Muscle layer of duodenum (tissue), 2 donors: Measurements from ENCODE around the gene FARP1.

Source experiments
- H3K27ac ChIP-seq: one replicate; pipeline ENCODE4 v1.7.0; 2013; ENCODE audit warnings: mild to moderate bottlenecking, low read length
- H3K27me3 ChIP-seq: one replicate; pipeline ENCODE4 v1.7.0; 2013; ENCODE audit warnings: low read depth, mild to moderate bottlenecking, control low read depth, low read length
- H3K36me3 ChIP-seq, 2 donors: one replicate each; pipeline ENCODE4 v1.7.0; 2013; ENCODE audit warnings: low read length in 2 of 2, control low read depth in 1 of 2, mild to moderate bottlenecking in 1 of 2; ENCODE audit not compliant: insufficient read depth in 2 of 2, control insufficient read depth in 1 of 2
- H3K4me1 ChIP-seq, 2 donors: one replicate each; pipeline ENCODE4 v1.7.0; 2013; ENCODE audit warnings: low read length in 2 of 2, mild to moderate bottlenecking in 2 of 2, control low read depth in 1 of 2, moderate library complexity in 1 of 2; ENCODE audit not compliant: insufficient read depth in 2 of 2, control insufficient read depth in 1 of 2
- H3K4me3 ChIP-seq, 2 donors: one replicate each; pipeline ENCODE4 v1.7.0; 2013; ENCODE audit warnings: low read length in 2 of 2, low read depth in 1 of 2, mild to moderate bottlenecking in 1 of 2
- H3K9me3 ChIP-seq, 2 donors: one replicate each; pipeline ENCODE4 v1.7.0; 2013; ENCODE audit warnings: low read length in 2 of 2, control low read depth in 1 of 2, mild to moderate bottlenecking in 1 of 2; ENCODE audit not compliant: control insufficient read depth in 1 of 2
- donor health status: healthy.

The FARP1 gene

DNA sequence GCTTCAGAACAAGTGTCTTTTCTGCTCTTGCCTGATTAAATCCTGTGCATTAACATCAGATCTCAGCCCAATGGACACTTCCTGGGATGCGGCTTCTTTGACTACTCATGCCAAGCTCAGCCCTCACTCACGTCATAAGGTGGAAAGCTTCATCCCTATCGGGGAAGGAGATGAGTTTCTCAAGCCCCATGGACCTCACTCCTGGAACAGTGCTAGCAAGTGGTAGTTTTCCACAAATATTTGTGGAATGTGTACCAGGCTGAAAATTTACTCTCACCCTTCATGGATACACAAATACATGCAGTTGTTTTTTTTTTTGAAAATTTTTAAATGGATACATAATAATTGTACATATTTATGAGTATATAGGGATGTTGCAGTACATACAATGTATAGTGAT, 34.6 kb upstream of the FARP1 start:
- H3K27ac ChIP-seq, result no peak overlapping the region

DNA sequence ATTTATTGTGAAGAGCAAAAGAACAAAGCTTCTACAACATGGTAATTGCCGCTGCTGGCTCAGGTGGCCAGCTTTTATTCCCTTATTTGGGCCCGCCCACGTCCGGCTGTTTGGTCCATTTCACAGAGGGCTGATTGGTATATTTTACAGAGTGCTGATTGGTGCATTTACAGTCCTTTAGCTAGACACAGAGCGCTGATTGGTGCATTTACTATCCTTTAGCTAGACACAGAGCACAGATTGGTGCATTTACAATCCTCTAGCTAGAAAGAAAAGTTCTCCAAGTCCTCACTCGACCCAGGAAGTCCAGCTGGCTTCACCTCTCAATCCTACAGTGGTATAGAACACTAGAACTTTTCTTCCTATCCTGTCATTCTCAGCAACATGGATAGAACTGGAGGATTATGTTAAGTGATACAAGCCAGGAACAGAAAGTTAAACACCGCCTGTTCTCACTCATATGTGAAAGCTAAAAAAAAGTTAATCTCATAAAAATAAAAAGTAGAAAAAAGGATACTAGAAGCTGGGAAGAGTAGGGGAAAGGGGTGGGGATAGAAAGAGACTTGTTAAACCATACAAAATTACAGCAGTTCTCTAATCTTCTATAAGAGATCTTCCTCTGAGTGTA, 33.6 kb upstream of the FARP1 start:
- H3K27ac ChIP-seq, result no peak overlapping the region
- H3K4me1 ChIP-seq, result no peaks in the 10 kb centered on the region
- no peak overlapping the region for H3K4me3 ChIP-seq
- no peaks in the 10 kb centered on the region for H3K36me3 ChIP-seq
- H3K27me3 ChIP-seq, result no peaks in the 10 kb centered on the region
- no peaks in the 10 kb centered on the region for H3K9me3 ChIP-seq

More for the DNA sequence above, 34.6 kb upstream of the FARP1 start:
- no peaks in the 10 kb centered on the region for H3K9me3 ChIP-seq
- H3K36me3 ChIP-seq, result no peaks in the 10 kb centered on the region
- H3K4me3 ChIP-seq, result no peak overlapping the region
- H3K27me3 ChIP-seq, result no peaks in the 10 kb centered on the region
- no peaks in the 10 kb centered on the region for H3K4me1 ChIP-seq

DNA sequence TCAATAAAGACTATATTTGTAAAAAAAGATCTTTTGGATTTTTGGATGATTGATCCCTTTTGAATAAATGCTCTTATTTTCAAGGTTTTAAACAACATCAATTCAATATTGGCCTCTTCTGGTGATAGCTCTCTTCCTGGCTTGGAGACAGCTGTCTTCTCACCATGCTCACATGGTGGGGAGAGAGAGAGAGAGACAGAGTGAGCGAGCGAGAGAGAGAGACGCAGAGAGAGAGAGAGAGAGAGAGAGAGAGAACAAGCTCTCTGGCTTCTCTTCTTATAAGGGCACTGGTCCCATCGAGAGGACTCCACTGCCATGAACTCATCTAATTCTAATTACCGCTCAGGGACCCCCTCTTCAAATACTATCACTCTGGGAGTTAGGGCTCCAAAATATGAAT, 32.1 kb upstream of the FARP1 start:
- Histone ChIP-seq H3K9me3 (no peaks in the 10 kb centered on the region), H3K36me3 (no peaks in the 10 kb centered on the region), H3K4me1 (no peaks in the 10 kb centered on the region)

DNA sequence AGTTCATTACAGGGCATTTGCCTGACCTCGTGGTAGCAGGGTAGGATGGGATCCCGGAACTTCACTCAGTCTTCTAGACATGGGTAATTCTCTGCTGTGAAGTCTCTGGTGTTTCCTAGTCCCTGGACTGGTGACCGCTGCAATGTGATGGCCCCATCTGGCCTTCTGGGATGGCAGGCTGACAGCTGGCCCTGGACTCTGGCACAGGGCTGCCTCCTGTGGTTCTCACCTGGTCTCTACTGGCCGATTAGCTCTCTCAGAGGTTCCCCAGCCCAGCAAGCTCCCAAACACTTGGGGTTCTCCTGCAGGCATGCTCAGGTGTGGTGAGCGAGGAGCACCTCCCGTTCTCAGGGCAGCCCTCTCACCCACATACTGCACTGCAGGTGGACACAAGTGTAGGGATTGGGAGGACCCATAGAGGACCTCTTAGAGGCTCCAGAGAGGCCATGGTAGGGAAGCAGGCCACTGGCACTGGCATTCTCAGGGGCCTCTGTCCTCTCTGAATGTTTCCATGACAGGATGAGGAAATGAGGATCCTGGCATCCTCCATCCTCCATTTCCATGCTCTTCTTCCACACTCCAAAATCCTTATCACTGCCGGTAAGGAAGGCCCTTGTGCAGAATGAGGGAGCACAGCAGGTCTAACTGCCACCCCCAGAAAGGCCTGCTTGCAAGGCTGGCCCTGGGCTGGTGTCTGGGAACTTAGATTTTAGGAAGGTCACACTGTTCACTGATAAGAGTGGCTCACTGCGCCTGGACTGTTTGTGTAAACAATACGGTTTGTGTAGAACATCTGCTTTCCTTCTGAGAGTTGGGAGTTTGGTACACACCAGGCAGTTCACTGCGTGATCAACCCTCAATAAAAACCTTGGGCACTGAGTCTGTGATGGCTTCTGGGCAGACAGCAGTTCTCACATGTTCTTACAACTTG, 31.5 kb upstream of the FARP1 start:
- no peak overlapping the region for H3K4me3 ChIP-seq
- H3K4me1 ChIP-seq, result no peaks in the 10 kb centered on the region
- H3K27ac ChIP-seq, result no peak overlapping the region
- H3K27me3 ChIP-seq, result no peaks in the 10 kb centered on the region
- no peaks in the 10 kb centered on the region for H3K9me3 ChIP-seq
- H3K36me3 ChIP-seq, result no peaks in the 10 kb centered on the region

More for the DNA sequence above, 32.1 kb upstream of the FARP1 start:
- H3K27me3 ChIP-seq, result no peaks in the 10 kb centered on the region
- H3K4me3 ChIP-seq, result no peak overlapping the region
- no peak overlapping the region for H3K27ac ChIP-seq

DNA sequence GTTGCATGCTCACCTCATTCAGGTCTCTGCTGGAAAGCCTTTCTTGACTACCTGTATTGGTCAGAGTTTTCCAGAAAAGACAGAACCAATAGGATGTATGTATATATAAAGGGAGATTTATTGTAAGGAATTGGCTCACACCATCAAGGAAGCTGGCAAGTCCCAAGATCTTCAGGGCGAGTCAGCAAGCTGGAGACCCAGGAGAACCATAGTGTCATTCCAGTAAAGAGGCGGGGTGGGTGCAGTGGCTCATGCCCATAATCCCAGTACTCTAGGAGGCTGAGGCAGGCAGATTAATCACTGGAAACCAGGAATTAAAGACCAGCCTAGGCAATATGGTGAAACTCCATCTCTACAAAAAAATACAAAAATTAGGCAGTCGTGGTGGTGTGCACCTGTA, 30.4 kb upstream of the FARP1 start:
- H3K27me3 ChIP-seq, result no peaks in the 10 kb centered on the region
- H3K27ac ChIP-seq, result no peak overlapping the region
- H3K4me3 ChIP-seq, result no peak overlapping the region
- no peaks in the 10 kb centered on the region for H3K4me1 ChIP-seq
- H3K9me3 ChIP-seq, result no peaks in the 10 kb centered on the region
- no peaks in the 10 kb centered on the region for H3K36me3 ChIP-seq

DNA sequence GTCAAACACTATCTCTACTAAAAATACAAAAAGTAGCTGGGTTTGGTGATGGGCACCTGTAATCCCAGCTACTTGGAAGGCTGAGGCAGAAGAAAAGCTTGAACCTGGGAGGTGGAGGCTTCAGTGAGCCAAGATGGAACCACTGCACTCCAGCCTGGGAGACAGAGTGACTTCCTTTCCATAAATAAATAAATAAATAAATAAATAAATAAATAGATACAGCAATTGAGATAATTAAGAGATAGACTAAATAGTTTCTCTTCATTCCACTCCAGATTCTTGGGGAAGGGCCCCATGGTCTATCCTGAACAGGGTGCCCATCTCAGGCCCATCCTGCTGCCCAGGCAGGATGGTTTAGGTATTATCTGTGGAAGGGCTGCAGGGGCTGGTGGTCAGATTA, 24.0 kb upstream of the FARP1 start:
- Histone ChIP-seq H3K36me3 (no peaks in the 10 kb centered on the region), H3K9me3 (peaks cover 0 to 8% of the 10 kb centered on the region in 2 donors), H3K27me3 (no peaks in the 10 kb centered on the region), H3K4me1 (no peaks in the 10 kb centered on the region), H3K4me3 (no peak overlapping the region), H3K27ac (no peak overlapping the region)

DNA sequence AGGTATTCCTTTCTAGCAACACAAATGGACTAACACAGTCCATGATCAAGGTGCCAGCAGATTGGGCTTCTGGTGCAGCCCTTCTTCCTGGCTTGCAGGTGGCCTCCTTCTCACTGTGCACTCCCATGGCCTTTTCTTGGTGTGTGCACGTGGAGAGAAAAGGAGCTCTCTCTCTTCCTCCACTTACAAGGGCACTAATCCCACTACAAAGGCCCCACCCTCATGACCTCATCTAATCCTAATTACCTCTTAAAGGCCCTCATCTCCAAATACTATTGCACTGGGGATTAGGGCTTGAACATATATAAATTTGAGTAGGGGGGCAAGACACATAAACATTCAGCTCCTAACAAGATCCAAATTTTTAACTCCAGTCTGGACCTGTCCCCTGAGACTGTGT, 19.7 kb upstream of the FARP1 start:
- no peak overlapping the region for H3K27ac ChIP-seq
- no peaks in the 10 kb centered on the region for H3K36me3 ChIP-seq
- no peak overlapping the region for H3K4me3 ChIP-seq
- no peaks in the 10 kb centered on the region for H3K4me1 ChIP-seq
- H3K9me3 ChIP-seq, result peaks cover 0 to 8% of the 10 kb centered on the region in 2 donors
- H3K27me3 ChIP-seq, result no peaks in the 10 kb centered on the region

DNA sequence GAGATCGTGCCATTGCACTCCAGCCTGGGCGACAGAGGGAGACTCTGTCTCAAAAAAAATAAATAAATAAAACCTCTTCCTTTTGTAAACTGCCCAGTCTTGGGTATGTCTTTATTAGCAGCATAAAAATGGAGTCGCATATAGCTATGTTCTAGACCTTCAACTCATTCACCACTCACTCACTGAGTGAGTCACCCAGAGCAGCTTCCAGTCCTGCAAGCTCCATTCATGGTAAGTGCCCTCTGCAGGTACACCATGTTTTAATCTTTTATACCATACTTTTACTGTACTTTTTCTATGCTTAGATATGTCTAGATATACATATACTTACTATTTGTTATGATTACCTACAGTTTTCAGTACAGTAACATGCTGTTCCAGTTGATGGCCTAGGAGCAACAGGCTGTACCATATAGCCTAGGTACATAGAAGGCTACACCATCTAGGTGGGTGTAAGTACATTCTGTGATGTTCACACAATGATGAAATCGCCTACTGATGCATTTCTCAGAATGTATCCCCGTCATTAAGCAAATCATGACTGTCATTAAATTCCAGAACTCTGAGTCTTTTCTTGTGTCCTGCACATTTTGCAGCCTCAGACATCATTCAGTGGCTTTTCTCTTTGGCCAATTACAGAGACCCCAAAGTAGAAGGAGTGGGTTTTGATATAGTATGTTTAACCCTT, 13.7 kb upstream of the FARP1 start:
- no peak overlapping the region for H3K27ac ChIP-seq
- no peaks in the 10 kb centered on the region for H3K27me3 ChIP-seq
- H3K36me3 ChIP-seq, result no peaks in the 10 kb centered on the region
- H3K9me3 ChIP-seq, result no peaks in the 10 kb centered on the region
- no peaks in the 10 kb centered on the region for H3K4me1 ChIP-seq
- H3K4me3 ChIP-seq, result no peak overlapping the region

DNA sequence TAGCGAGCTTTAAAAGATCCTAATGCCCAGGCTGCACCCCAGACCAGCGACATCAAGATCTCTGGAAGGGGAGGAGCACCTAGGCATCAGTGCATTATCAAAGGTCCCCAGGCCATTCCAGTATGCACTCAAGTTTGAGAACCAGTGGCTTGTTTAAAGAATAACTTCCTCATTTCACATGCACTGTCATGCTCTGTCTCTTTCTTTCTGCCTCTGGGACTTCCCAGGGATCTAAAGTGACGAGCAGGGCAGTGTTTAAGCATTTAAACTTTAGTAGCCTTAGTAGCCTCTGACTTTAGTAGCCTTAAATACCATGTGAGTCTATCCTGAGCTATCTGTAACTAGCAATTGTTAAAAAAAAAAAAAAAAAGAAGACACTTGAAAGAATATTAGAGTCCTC, 8.9 kb upstream of the FARP1 start:
- no peak overlapping the region for H3K4me3 ChIP-seq
- no peaks in the 10 kb centered on the region for H3K9me3 ChIP-seq
- H3K4me1 ChIP-seq, result no peaks in the 10 kb centered on the region
- H3K36me3 ChIP-seq, result no peaks in the 10 kb centered on the region
- H3K27ac ChIP-seq, result no peak overlapping the region
- H3K27me3 ChIP-seq, result no peaks in the 10 kb centered on the region

DNA sequence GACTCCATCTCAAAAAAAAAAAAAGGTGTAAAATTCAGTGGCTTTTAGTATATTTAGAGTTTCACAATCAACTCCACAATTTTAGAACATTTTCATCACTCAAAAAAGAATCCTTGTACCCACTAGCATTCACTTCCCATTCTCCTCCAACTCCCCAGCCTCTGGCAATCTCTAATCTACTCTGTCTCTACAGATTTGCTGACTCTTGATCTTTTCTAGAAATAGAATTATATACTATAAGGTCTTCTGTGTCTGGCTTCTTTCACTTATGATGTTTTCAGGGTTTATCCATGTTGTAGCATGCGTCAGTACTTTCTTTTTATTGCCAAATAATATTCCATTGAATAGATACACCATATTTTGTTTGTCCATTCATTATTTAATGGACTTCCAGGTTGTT, 8.0 kb upstream of the FARP1 start:
- no peak overlapping the region for H3K27ac ChIP-seq
- H3K36me3 ChIP-seq, result no peaks in the 10 kb centered on the region
- H3K27me3 ChIP-seq, result no peaks in the 10 kb centered on the region
- no peak overlapping the region for H3K4me3 ChIP-seq
- no peaks in the 10 kb centered on the region for H3K4me1 ChIP-seq
- no peaks in the 10 kb centered on the region for H3K9me3 ChIP-seq

DNA sequence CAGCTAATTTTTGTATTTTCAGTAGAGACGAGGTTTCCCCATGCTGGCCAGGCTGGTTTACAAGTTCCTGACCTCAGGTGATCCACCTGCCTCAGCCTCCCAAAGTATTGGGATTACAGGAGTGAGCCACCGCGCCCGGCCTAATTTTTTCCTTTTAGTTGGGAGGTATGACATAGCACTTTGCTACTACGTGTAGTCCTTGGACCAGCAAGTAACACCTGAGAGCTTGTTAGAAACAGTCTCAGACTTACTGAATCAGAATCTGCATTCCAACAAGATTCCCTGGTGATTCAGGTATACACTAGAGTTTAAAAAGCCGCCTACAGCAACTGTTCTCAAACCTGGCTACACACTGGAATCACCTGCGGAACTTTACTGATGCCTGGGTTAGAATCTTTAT, 1.8 kb upstream of the FARP1 start:
- H3K27me3 ChIP-seq, result no peaks in the 10 kb centered on the region
- no peak overlapping the region for H3K4me3 ChIP-seq
- no peaks in the 10 kb centered on the region for H3K9me3 ChIP-seq
- H3K27ac ChIP-seq, result no peak overlapping the region
- no peaks in the 10 kb centered on the region for H3K36me3 ChIP-seq
- H3K4me1 ChIP-seq, result peaks cover 8 to 12% of the 10 kb centered on the region in 2 donors
